OCI-LY1 (cell line): ENCODE data around the gene UCMA.

Source experiments
- H2AFZ ChIP-seq: fragments of 200-600 bp; sonication (generic), shearing (Covaris generic); 2 replicates; pipeline ENCODE4 v1.6.0; 2014; ENCODE audit warnings: antibody characterized with exemption, mild to moderate bottlenecking, low read length
- H3F3A ChIP-seq: fragments of 200-600 bp; sonication (generic), shearing (Covaris generic); 2 replicates; pipeline ENCODE4 v1.6.0; 2014; ENCODE audit warnings: mild to moderate bottlenecking, antibody characterized with exemption, low read length, moderate library complexity; ENCODE audit not compliant: insufficient read depth
- H3K27ac ChIP-seq: fragments of 200-600 bp; sonication (generic); 2 replicates; pipeline ENCODE4 v1.5.1; 2014; ENCODE audit warnings: low read length, mixed run types, mild to moderate bottlenecking, low read depth; ENCODE audit not compliant: poor library complexity, severe bottlenecking
- H3K27me3 ChIP-seq: fragments of 200-600 bp; sonication (generic); 2 replicates; pipeline ENCODE4 v1.6.0; 2014; ENCODE audit warnings: antibody characterized with exemption, mild to moderate bottlenecking, low read length, moderate library complexity; ENCODE audit not compliant: insufficient read depth
- H3K36me3 ChIP-seq: fragments of 200-600 bp; sonication (generic); 2 replicates; pipeline ENCODE4 v1.6.1; 2014; ENCODE audit warnings: mild to moderate bottlenecking, antibody characterized with exemption, low read length, moderate library complexity, mixed read lengths; ENCODE audit not compliant: insufficient read depth
- H3K4me1 ChIP-seq: fragments of 200-600 bp; sonication (generic); 2 replicates; pipeline ENCODE4 v1.5.1; 2014; ENCODE audit warnings: mild to moderate bottlenecking, low read length, moderate library complexity; ENCODE audit not compliant: insufficient read depth, severe bottlenecking
- H3K4me2 ChIP-seq: fragments of 200-600 bp; sonication (generic), shearing (Covaris generic); 2 replicates; pipeline ENCODE4 v1.6.1; 2014; ENCODE audit warnings: low read length
- H3K4me3 ChIP-seq: fragments of 200-600 bp; sonication (generic); 2 replicates; pipeline ENCODE4 v1.5.1; 2014; ENCODE audit warnings: low read length, low read depth, mild to moderate bottlenecking, mixed read lengths; ENCODE audit not compliant: poor library complexity, severe bottlenecking
- H3K79me2 ChIP-seq: fragments of 200-600 bp; shearing (Covaris generic); 2 replicates; pipeline ENCODE4 v1.6.1; 2016; ENCODE audit warnings: mixed run types, low read length, mixed read lengths; ENCODE audit not compliant: insufficient read depth
- H3K9ac ChIP-seq: fragments of 200-600 bp; sonication (generic), shearing (Covaris generic); 2 replicates; pipeline ENCODE4 v1.6.1; 2014; ENCODE audit warnings: mild to moderate bottlenecking, low read length, mixed read lengths
- H3K9me2 ChIP-seq: fragments of 200-600 bp; sonication (generic), shearing (Covaris generic); 2 replicates; pipeline ENCODE4 v1.6.1; 2014; ENCODE audit warnings: low read depth, mild to moderate bottlenecking, low read length, mixed read lengths
- H3K9me3 ChIP-seq: fragments of 200-600 bp; shearing (Covaris generic); 2 replicates; pipeline ENCODE4 v1.6.1; 2014; ENCODE audit warnings: low read length, mixed read lengths
- H4K20me1 ChIP-seq: fragments of 200-600 bp; sonication (generic), shearing (Covaris generic); 2 replicates; pipeline ENCODE4 v1.6.0; 2016; ENCODE audit warnings: mild to moderate bottlenecking, low read length; ENCODE audit not compliant: insufficient read depth
- CTCF ChIP-seq: fragments of 200-600 bp; sonication (generic), shearing (Covaris generic); IDR thresholded peaks from 2 replicates; pipeline ENCODE4 v1.5.1; 2017; ENCODE audit warnings: mild to moderate bottlenecking, antibody characterized with exemption, low read length, moderate library complexity, mixed read lengths
- EZH2 ChIP-seq: fragments of 200-600 bp; sonication (generic), shearing (Covaris generic); IDR thresholded peaks from 2 replicates; pipeline ENCODE4 v1.8.0; 2017; ENCODE audit warnings: borderline replicate concordance, mixed run types, mild to moderate bottlenecking, antibody characterized with exemption, low read length, moderate library complexity, mixed read lengths

The UCMA gene

GRCh38 chr10:13219685-13220670, 14.2 kb downstream of the UCMA start:
- Histone ChIP-seq H3K36me3 (no peaks in the 10 kb centered on the region), H3K9me2 (no peaks in the 10 kb centered on the region), H3K4me3 (no peak overlapping the region), H3K4me1 (no peaks in the 10 kb centered on the region), H3K9me3 (no peaks in the 10 kb centered on the region), H3K4me2 (no peak overlapping the region), H4K20me1 (no peaks in the 10 kb centered on the region), H3K27me3 (no peaks in the 10 kb centered on the region), H3F3A (no peaks in the 10 kb centered on the region), H3K27ac (no peak overlapping the region), H3K79me2 (no peaks in the 10 kb centered on the region), H2AFZ (no peak overlapping the region), H3K9ac (no peak overlapping the region)
- TF ChIP-seq EZH2 (no peak), CTCF (peak; percentile 23; the same call in 1 of the 2 replicates)

- Histone ChIP-seq H3F3A (no peaks in the 10 kb centered on the region), H3K27ac (no peak overlapping the region), H3K79me2 (no peaks in the 10 kb centered on the region), H3K27me3 (no peaks in the 10 kb centered on the region), H4K20me1 (no peaks in the 10 kb centered on the region), H3K4me3 (no peak overlapping the region), H3K36me3 (no peaks in the 10 kb centered on the region), H3K9me2 (no peaks in the 10 kb centered on the region), H3K4me2 (no peak overlapping the region), H3K4me1 (no peaks in the 10 kb centered on the region), H3K9me3 (no peaks in the 10 kb centered on the region), H3K9ac (no peak overlapping the region), H2AFZ (no peak overlapping the region)
- no peak for TF ChIP-seq CTCF
- no peak for TF ChIP-seq EZH2
Measured at GRCh38 chr10:13218878-13219277, 15.3 kb downstream of the UCMA start.

- H3K27ac ChIP-seq = no peak overlapping the region
- H3K27me3 ChIP-seq = no peaks in the 10 kb centered on the region
- H3K4me1 ChIP-seq = no peaks in the 10 kb centered on the region
- no peaks in the 10 kb centered on the region for H4K20me1 ChIP-seq
- H3K9me2 ChIP-seq = no peaks in the 10 kb centered on the region
- no peaks in the 10 kb centered on the region for H3K9me3 ChIP-seq
- no peak overlapping the region for H3K4me2 ChIP-seq
- H3K79me2 ChIP-seq = no peaks in the 10 kb centered on the region
- no peak overlapping the region for H3K4me3 ChIP-seq
- no peak overlapping the region for H3K9ac ChIP-seq
- peaks cover 32% of the 10 kb centered on the region for H3K36me3 ChIP-seq
- H3F3A ChIP-seq = no peaks in the 10 kb centered on the region
- H2AFZ ChIP-seq = no peak overlapping the region
- no peak for TF ChIP-seq CTCF
- no peak for TF ChIP-seq EZH2
Measured at GRCh38 chr10:13213163-13213562, 21.0 kb downstream of the UCMA start.
